DND-41 (cell line): ENCODE data around the gene RPL29.

Source experiments
- CTCF ChIP-seq: IDR thresholded peaks from 2 replicates; pipeline ENCODE4 v1.5.1; 2012; ENCODE audit warnings: borderline replicate concordance, low read length, moderate library complexity, mild to moderate bottlenecking; ENCODE audit not compliant: poor library complexity, severe bottlenecking; ENCODE audit errors: extremely low read depth
- EZH2 ChIP-seq: IDR thresholded peaks from 3 replicates; pipeline ENCODE4 v1.6.1; 2012; ENCODE audit warnings: borderline replicate concordance, low read depth, mild to moderate bottlenecking, moderate library complexity, low read length, inconsistent platforms; ENCODE audit not compliant: severe bottlenecking

GRCh38 chr3:52031896-52032295 lies 36.2 kb upstream of the RPL29 start:
- TF ChIP-seq CTCF (no peak), EZH2 (no peak)
